ENCODE results near the gene MTHFR.

MTHFR gene

GRCh38 chr1:11817192-11817591 lies 11.4 kb upstream of the MTHFR start:
- Histone ChIP-seq H3K4me1 (ENCODE audit: control insufficient read depth, insufficient read depth, low read length) (no peaks in the 10 kb centered on the region), H3K4me3 (ENCODE audit: low read depth, low read length) (no peak overlapping the region), H3K9me3 (ENCODE audit: control insufficient read depth, insufficient read depth, low read depth, low read length) (no peaks in the 10 kb centered on the region), H3K27ac (ENCODE audit: extremely low read depth, low read depth, low read length) (no peak overlapping the region), H3K36me3 (ENCODE audit: control insufficient read depth in 2 of 2, insufficient read depth in 1 of 2, low read length in 2 of 2) (peaks cover 32 to 79% of the 10 kb centered on the region in 2 experiments)
- TF ChIP-seq SP7 (tag by site-specific recombination; IDR thresholded peaks at IDR 0.05) (no peak), ZNF184 (tag by site-specific recombination; IDR thresholded peaks at IDR 0.05) (no peak), YY2 (tag by site-specific recombination; IDR thresholded peaks at IDR 0.05) (no peak), ZSCAN4 (tag by site-specific recombination; IDR thresholded peaks at IDR 0.05) (no peak), ZNF529 (tag by site-specific recombination; IDR thresholded peaks at IDR 0.05; ENCODE audit: insufficient replicate concordance) (no peak), IKZF3 (tag by site-specific recombination; IDR thresholded peaks at IDR 0.05) (no peak), ZBTB10 (tag by site-specific recombination; IDR thresholded peaks at IDR 0.05) (no peak), ZNF639 (tag by site-specific recombination; IDR thresholded peaks at IDR 0.05) (no peak), ZNF366 (tag by site-specific recombination; conservative IDR thresholded peaks at IDR 0.05) (no peak), BCL11A (tag by site-specific recombination; IDR thresholded peaks at IDR 0.05; ENCODE audit: low read depth) (no peak), ZNF23 (tag by site-specific recombination; IDR thresholded peaks at IDR 0.05; ENCODE audit: borderline replicate concordance) (no peak), SALL2 (tag by site-specific recombination; IDR thresholded peaks at IDR 0.05; ENCODE audit: borderline replicate concordance) (no peak), ZNF624 (tag by site-specific recombination; IDR thresholded peaks at IDR 0.05) (no peak), ZNF549 (tag by site-specific recombination; IDR thresholded peaks at IDR 0.05) (no peak), ZNF133 (tag by site-specific recombination; IDR thresholded peaks at IDR 0.05) (no peak), KLF8 (tag by site-specific recombination; IDR thresholded peaks at IDR 0.05) (no peak), ZNF311 (tag by site-specific recombination; IDR thresholded peaks at IDR 0.05; ENCODE audit: borderline replicate concordance) (no peak), ZBTB26 (tag by site-specific recombination; optimal IDR thresholded peaks at IDR 0.05) (no peak), REPIN1 (tag by site-specific recombination; IDR thresholded peaks at IDR 0.05; ENCODE audit: low read depth) (no peak), ZNF16 (tag by site-specific recombination; IDR thresholded peaks at IDR 0.05; ENCODE audit: low read depth) (no peak)
- CTCF ChIA-PET: no interaction called here
- POLR2A ChIA-PET: no interaction called here

- ChIA-PET CTCF (interaction anchor here (0.7 kb wide), 1 partner anchor 266 kb away, joined by 3 read pairs; no protein-coding TSS in a partner anchor), POLR2A (no interaction called here)
- Histone ChIP-seq H3K36me3 (ENCODE audit: control insufficient read depth in 2 of 2, insufficient read depth in 1 of 2, low read length in 2 of 2) (peaks cover 18 to 86% of the 10 kb centered on the region in 2 experiments), H3K4me1 (ENCODE audit: control insufficient read depth, insufficient read depth, low read length) (no peaks in the 10 kb centered on the region), H3K27ac (ENCODE audit: extremely low read depth, low read depth, low read length) (no peak overlapping the region), H3K9me3 (ENCODE audit: control insufficient read depth, insufficient read depth, low read depth, low read length) (no peaks in the 10 kb centered on the region), H3K4me3 (ENCODE audit: low read depth, low read length) (no peak overlapping the region)
- no peak for TF ChIP-seq ZNF776 (tag by site-specific recombination; IDR thresholded peaks at IDR 0.05; ENCODE audit: borderline replicate concordance)
- TF ChIP-seq ZSCAN18 (tag by site-specific recombination; IDR thresholded peaks at IDR 0.05): no peak
- no peak for TF ChIP-seq ZNF37A (tag by site-specific recombination; IDR thresholded peaks at IDR 0.05)
- TF ChIP-seq ZFP69B (tag by site-specific recombination; IDR thresholded peaks at IDR 0.05): no peak
Measured at GRCh38 chr1:11813021-11813420, 7.3 kb upstream of the MTHFR start.

Data from HEK293 (cell line).